Measurements from ENCODE around the gene ERICH2.

ERICH2 gene

GRCh38 chr2:170818036-170818751, 48.0 kb downstream of the ERICH2 start:
- DNase-seq = peak; percentile 37

GRCh38 chr2:170818752-170819470, 48.7 kb downstream of the ERICH2 start:
- no peak for DNase-seq

GRCh38 chr2:170819680-170820664, 49.8 kb downstream of the ERICH2 start:
- no peak for DNase-seq

GRCh38 chr2:170820757-170821530, 50.8 kb downstream of the ERICH2 start:
- no peak for DNase-seq

GRCh38 chr2:170821531-170822289, 51.5 kb downstream of the ERICH2 start:
- no peak for DNase-seq

GRCh38 chr2:170822290-170823087, 52.3 kb downstream of the ERICH2 start:
- no peak for DNase-seq

GRCh38 chr2:170823088-170823897, 53.1 kb downstream of the ERICH2 start:
- peak; percentile 37 for DNase-seq

- DNase-seq = no peak
Observed at GRCh38 chr2:170823898-170824215, 53.7 kb downstream of the ERICH2 start.

- DNase-seq = no peak
Observed at GRCh38 chr2:170824526-170825015, 54.4 kb downstream of the ERICH2 start.

GRCh38 chr2:170827841-170828532, 57.8 kb downstream of the ERICH2 start:
- no peak for DNase-seq

GRCh38 chr2:170828533-170828916, 58.3 kb downstream of the ERICH2 start:
- no peak for DNase-seq

GRCh38 chr2:170829036-170829435, 58.9 kb downstream of the ERICH2 start:
- DNase-seq = no peak

- DNase-seq = no peak
Observed at GRCh38 chr2:170830166-170830565, 60.0 kb downstream of the ERICH2 start.

GRCh38 chr2:170831115-170831514, 60.9 kb downstream of the ERICH2 start:
- DNase-seq = no peak

- DNase-seq = no peak
Observed at GRCh38 chr2:170836027-170836426, 65.8 kb downstream of the ERICH2 start.

GRCh38 chr2:170840717-170841210, 70.6 kb downstream of the ERICH2 start:
- DNase-seq = no peak

GRCh38 chr2:170842785-170843184, 72.6 kb downstream of the ERICH2 start:
- no peak for DNase-seq

GRCh38 chr2:170843656-170844055, 73.5 kb downstream of the ERICH2 start:
- DNase-seq = no peak

GRCh38 chr2:170845343-170845742, 75.2 kb downstream of the ERICH2 start:
- no peak for DNase-seq

All from NCI-H526 treated with DMSO at 0.1 percent for 48 hours (cell line).